Stimulated activated CD8-positive, alpha-beta memory T cell treated with anti-CD3 and anti-CD28 coated beads, Interleukin-4, amount 100 ng/mL, for 4 hours (primary cell): ENCODE measurements around the gene HLTF.

Experiments used
- DNase-seq, 2 donors: peaks; one replicate each; pipeline ENCODE4 v3.0.0-alpha.2; 2020; ENCODE audit warnings: low read depth in 2 of 2, low spot score in 1 of 2

HLTF gene

GRCh38 chr3:149020196-149020838, 66.0 kb downstream of the HLTF start:
- no peak for DNase-seq

- no peak for DNase-seq
Measured at GRCh38 chr3:149019580-149019979, 66.8 kb downstream of the HLTF start.

DNA sequence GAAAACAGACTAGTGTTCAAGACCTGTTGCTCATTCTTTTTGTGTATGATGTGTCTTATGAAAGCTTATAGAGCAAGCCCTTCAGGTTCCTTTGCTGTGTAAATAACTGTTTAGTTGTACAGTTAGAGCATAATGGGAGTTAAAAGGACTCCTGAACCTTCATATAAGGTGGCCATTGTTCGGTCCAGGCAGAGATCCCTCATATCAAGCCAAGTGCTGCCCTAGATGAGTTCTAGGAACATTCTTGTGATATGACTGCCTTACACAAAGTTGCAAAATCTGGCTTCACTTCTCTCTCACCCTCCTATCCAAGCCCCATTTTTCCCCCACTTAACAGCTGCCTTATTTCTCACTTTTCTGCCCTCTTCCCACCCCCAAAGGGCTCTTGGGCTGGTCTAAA, 68.1 kb downstream of the HLTF start:
- no peak for DNase-seq

DNA sequence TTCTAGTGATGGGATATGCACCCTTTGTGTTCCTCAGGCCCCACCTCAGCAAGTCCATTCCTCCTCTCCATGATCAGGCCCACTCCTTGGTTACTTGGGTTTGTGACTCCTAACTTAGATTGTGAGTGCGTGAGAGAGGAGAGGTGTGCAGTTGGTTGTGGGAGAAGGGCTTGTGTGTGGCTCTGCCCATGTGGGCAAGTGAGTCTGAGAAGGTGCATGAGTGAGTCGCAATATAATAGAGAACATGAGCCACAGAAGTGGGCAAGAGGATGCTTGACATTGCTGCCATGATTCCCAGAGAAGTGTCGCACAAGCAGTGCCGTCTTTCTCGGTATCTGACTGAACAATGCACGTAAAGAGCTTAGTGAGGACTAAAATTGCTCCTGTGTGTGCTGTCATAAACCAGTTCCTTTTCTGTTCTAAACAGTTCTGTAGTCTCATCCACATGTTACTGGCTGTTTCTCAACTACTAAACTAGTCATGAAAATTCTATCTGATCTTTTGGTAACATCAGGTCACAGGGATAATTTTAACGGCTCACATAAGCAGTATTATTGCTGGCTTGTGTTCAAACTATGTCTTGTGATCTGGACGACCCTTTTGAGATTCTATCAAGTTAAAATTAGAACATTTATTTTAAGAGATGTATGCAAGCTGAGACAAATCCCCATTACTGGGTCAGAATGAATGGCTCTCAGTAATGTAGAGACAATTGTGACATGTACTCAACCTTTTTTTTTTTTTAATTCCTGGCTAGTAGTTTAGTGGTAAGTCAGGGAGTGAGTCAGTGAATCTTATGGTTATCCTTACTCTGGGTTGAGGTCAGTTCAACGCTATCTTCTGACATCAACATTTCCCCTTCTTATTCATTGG, 69.4 kb downstream of the HLTF start:
- no peak for DNase-seq

- no peak for DNase-seq
Measured at GRCh38 chr3:149016242-149016641, 70.1 kb downstream of the HLTF start.

DNA sequence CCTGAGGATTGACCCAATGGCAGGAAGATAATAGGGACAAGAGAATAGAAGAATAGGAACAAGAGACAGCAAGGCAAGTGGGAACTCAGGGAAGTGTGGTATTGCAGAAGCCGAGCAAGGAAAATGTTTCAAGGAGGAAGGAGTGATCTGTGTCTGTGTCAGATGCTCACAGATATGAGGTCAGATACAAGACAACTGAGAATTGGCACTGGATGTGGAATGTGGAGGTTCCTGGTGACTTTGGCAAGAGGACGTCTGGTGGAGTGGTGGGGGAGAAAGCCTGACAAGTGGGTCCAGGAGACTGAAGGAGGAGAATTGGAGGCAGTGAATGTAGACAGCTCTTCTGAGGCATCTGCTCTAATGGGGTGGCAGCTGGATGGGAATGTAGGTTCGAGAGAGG, 70.9 kb downstream of the HLTF start:
- DNase-seq: no peak

GRCh38 chr3:149013726-149014125, 72.6 kb downstream of the HLTF start:
- DNase-seq: no peak

DNA sequence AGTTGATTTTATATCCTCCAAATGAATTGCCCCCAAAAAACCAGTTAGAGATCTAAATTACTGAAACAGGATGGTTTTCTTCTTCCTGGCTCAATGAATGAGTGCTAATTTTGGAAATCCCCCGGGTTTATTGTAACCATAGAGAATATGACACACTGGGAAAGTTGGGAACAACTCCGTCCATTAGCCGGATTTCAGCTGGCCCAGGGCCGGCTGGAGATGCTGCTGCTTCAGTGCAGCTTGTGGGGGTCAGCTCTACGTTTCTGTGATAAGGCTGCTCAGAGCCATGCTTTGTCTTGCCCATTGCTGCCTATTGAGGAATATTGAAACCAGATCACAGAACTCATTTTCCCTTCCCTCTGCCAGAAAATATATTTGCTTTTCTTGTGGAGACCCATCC, 74.7 kb downstream of the HLTF start:
- DNase-seq: no peak

- DNase-seq: no peak
Measured at GRCh38 chr3:149010966-149011365, 75.4 kb downstream of the HLTF start.

DNA sequence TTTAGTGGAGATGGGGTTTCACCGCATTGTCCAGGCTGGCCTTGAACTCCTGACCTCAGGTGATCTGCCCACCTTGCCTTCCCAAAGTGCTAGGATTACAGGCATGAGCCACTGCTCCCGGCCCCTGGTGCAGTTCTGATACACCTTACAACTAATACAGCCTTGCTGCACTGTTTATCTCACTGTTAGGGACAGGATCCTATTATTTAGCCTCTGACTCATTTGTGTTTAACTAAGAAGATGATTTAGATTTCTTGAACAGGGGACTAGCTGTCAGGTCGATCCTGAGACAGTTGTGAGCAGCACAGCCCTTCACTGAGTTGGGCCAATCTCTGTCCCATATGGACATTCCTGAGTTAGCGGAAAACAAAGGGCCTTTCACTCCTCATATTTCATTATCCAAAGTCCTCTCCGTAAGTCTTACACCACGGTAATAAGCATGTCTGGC, 75.8 kb downstream of the HLTF start:
- DNase-seq: no peak

DNA sequence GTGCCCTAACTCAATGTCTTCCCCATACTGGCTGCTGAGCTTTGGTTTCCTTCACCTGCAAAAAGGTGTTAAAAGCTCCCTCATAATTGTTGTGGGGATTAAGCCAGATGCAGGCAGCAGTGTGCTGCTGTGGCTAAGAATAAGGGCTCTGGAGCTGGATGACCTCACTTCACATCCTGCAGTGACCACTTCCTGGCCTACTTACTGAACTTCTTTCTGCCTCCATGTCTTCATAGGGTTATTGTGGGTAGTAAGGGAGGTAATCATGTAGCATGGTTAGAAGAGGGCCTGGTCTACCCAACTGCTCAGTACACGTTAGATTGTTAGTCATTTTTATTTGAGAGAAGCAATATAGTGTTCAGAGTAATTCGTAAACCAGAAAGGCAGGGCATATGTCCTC, 76.6 kb downstream of the HLTF start:
- DNase-seq: no peak

DNA sequence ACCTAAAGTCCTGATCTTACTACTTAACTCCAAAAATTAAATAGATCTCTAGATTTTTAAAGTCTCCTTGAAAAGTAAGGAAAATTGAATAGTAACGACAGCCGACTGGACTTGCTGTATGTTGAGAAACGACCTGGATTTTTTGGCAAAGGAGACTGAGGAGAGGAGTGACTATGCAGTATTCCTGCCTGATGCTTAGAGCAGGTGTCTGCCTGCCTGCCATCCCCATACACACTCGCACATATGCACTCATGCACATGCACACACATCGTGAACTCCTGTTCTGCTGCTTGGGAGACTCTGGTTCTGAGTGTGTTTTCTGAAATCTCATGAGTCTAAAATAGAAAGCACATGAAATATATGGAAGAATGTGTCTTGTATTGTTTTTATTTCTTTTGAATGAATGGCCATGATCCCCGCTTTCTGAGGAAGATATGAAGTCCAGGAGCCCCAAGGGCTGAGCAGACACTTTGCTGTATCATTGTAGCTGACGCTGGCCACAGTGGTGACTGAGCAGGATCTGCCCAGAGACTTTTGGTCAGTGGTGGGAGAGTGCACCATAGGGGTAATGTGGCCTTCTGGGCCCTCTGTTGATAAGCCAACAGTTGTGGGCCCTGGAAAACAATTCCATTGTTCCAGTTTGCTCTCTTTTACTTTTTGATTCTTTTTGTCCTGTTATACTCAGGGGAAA, 78.6 kb downstream of the HLTF start:
- DNase-seq: no peak

GRCh38 chr3:149005416-149005815, 80.9 kb downstream of the HLTF start:
- no peak for DNase-seq

DNA sequence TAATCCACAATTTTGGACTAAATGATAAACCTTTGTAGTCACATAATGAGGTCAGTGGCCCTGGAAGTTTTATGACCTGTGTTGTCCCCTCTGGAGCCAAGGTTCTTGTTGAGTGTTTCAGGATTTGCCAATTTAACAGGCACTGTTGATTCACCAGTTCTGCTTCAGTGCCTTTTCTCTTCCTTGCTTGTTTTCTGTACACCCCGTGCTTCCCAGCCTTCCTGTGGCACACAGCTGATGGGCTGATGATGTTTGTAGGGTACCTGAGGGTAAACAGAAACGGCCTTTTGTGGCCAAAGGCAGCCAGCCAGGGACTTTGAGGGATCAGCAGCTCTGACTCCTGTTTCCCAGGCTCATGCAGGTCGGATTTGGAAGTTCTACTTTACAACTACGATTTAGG, 81.7 kb downstream of the HLTF start:
- no peak for DNase-seq

DNA sequence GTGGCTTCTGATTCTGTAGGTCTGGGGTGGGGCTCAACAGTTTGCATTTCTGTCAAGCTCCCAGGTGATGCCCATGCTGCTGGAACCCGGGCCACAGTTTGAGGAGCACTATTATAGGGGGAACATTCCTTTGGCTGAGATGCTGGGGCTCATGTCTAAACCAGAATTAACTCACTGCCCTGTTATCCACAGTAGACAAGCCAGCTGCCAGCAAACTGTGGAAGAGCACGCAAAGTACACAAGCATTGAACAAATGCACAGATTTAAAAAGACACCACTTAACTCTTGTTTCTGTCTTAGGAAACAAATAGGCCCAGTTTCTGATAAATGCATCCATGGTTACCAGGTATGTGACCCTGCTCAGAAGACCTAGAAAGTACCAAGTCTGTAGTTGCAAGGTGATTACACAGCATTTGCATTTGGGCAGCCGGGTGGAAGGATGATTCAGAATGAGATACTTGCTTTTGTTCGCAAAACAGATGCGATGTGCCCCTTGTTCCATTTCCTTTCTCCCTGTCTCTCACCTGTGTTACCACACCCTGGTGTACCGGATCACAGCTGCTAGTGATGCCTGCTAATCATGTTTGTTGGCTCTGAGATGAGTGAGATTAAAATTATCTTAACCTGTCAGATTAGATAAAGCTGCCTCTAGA, 82.6 kb downstream of the HLTF start:
- DNase-seq: no peak

DNA sequence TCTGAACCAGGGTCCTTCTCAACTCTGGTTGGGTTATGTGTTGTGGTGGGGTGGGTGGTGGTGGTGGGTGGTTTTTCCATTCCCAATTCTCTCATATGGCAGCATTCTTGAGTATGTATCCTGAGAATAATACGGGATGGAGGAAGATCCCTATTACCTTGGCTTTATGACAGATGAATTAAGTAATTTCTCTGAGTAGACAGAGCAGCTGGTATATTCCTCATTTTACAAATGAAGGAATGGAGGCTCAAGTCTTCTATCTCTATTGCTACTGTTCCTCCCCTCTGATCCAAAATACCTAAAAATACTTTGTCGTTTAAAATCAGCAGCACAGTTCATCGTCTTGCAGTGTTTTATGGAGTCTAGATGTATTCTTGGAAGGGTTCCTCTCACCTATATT, 84.6 kb downstream of the HLTF start:
- no peak for DNase-seq

- DNase-seq: no peak
Measured at GRCh38 chr3:149000206-149000745, 86.1 kb downstream of the HLTF start.

DNA sequence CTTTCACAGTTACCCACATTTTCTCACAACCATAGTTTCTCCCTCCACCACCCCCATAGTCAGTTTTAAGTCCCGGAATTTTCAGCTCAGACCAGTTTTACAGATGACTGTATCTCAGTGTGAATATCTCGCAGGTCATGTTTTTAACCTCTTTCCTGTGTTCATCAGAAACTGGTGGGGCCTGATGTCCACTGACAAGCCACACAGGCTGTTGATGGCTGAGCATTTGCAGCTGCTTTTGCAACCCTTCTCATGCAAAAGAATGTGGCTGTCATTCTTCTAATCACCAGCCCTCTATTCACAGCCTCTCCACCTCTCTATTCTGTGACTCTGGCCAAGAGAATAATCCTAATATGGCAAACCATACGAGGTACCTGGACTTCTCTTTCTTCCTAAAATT, 86.5 kb downstream of the HLTF start:
- no peak for DNase-seq

GRCh38 chr3:148998715-148999423, 87.5 kb downstream of the HLTF start:
- DNase-seq: no peak

DNA sequence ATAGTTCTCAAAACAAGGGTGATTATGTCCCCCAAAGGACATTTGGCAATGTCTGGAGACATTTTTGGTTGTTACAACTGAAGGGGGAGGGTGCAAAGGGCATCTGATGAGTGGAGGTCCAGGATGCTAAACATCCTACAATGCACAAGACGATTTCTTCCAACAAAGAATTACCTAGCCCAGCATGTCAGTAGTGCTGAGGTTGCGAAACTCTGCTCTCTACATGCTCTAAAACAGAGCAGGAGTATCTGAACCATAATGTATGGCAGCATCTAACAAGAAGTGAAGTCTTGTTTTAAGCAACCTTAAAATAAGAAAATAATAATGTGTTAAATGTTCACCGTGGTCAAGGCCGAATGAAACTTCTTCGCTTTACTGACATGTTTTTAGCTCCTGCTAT, 88.0 kb downstream of the HLTF start:
- DNase-seq: no peak

- no peak for DNase-seq
Measured at GRCh38 chr3:148997623-148998022, 88.7 kb downstream of the HLTF start.
